Measurements from ENCODE around the gene GPX4.

Gene GPX4

GRCh38 chr19:1068009-1069001 lies 35.5 kb upstream of the GPX4 start:
- Histone ChIP-seq H3K4me3 (ENCODE audit: low read depth in 1 of 5, low read length in 5 of 5) (peak overlapping the region; percentile 19 to 67 (median 55)), H3K9ac (ENCODE audit: low read length in 5 of 5) (peak overlapping the region in 2 of 5 donors; percentile 25 to 53), H3K4me1 (ENCODE audit: control insufficient read depth in 5 of 5, insufficient read depth in 5 of 5, low read length in 5 of 5) (peaks cover 0 to 60% (median 45%) of the 10 kb centered on the region in 5 donors), H3K36me3 (ENCODE audit: control insufficient read depth in 5 of 5, insufficient read depth in 5 of 5, low read length in 5 of 5) (peaks cover 0 to 4% (median 0%) of the 10 kb centered on the region in 5 donors), H3K27me3 (ENCODE audit: control insufficient read depth in 5 of 5, insufficient read depth in 4 of 5, low read length in 5 of 5) (peaks cover 0 to 49% (median 6%) of the 10 kb centered on the region in 5 donors), H3K9me3 (ENCODE audit: control insufficient read depth in 5 of 5, low read length in 5 of 5) (no peaks in the 10 kb centered on the region), H3K27ac (ENCODE audit: low read depth, low read length) (no peak overlapping the region)

GRCh38 chr19:1069009-1069779 lies 34.6 kb upstream of the GPX4 start:
- H3K4me3 ChIP-seq (ENCODE audit: low read depth in 1 of 5, low read length in 5 of 5): peak overlapping the region; percentile 19 to 67 (median 55)
- H3K9ac ChIP-seq (ENCODE audit: low read length in 5 of 5): peak overlapping the region in 1 of 5 donors; percentile 55

GRCh38 chr19:1070576-1070930 lies 33.2 kb upstream of the GPX4 start:
- peaks cover 0 to 37% (median 6%) of the 10 kb centered on the region in 5 donors for H3K27me3 ChIP-seq (ENCODE audit: control insufficient read depth in 5 of 5, insufficient read depth in 4 of 5, low read length in 5 of 5)
- H3K9me3 ChIP-seq (ENCODE audit: control insufficient read depth in 5 of 5, low read length in 5 of 5): no peaks in the 10 kb centered on the region
- H3K36me3 ChIP-seq (ENCODE audit: control insufficient read depth in 5 of 5, insufficient read depth in 5 of 5, low read length in 5 of 5): peaks cover 0 to 12% (median 0%) of the 10 kb centered on the region in 5 donors
- peaks cover 0 to 66% (median 47%) of the 10 kb centered on the region in 5 donors for H3K4me1 ChIP-seq (ENCODE audit: control insufficient read depth in 5 of 5, insufficient read depth in 5 of 5, low read length in 5 of 5)
- H3K27ac ChIP-seq (ENCODE audit: low read depth, low read length): no peak overlapping the region
- H3K9ac ChIP-seq (ENCODE audit: low read length in 5 of 5): no peak overlapping the region
- no peak overlapping the region for H3K4me3 ChIP-seq (ENCODE audit: low read depth in 1 of 5, low read length in 5 of 5)

More at GRCh38 chr19:1069009-1069779, 34.6 kb upstream of the GPX4 start:
- peaks cover 0 to 12% (median 0%) of the 10 kb centered on the region in 5 donors for H3K36me3 ChIP-seq (ENCODE audit: control insufficient read depth in 5 of 5, insufficient read depth in 5 of 5, low read length in 5 of 5)
- peaks cover 0 to 66% (median 51%) of the 10 kb centered on the region in 5 donors for H3K4me1 ChIP-seq (ENCODE audit: control insufficient read depth in 5 of 5, insufficient read depth in 5 of 5, low read length in 5 of 5)
- no peak overlapping the region for H3K27ac ChIP-seq (ENCODE audit: low read depth, low read length)
- H3K9me3 ChIP-seq (ENCODE audit: control insufficient read depth in 5 of 5, low read length in 5 of 5): no peaks in the 10 kb centered on the region
- peaks cover 0 to 42% (median 6%) of the 10 kb centered on the region in 5 donors for H3K27me3 ChIP-seq (ENCODE audit: control insufficient read depth in 5 of 5, insufficient read depth in 4 of 5, low read length in 5 of 5)

GRCh38 chr19:1070931-1071791 lies 32.6 kb upstream of the GPX4 start:
- Histone ChIP-seq H3K4me3 (ENCODE audit: low read depth in 1 of 5, low read length in 5 of 5) (no peak overlapping the region), H3K9me3 (ENCODE audit: control insufficient read depth in 5 of 5, low read length in 5 of 5) (no peaks in the 10 kb centered on the region), H3K27me3 (ENCODE audit: control insufficient read depth in 5 of 5, insufficient read depth in 4 of 5, low read length in 5 of 5) (peaks cover 0 to 31% (median 6%) of the 10 kb centered on the region in 5 donors), H3K9ac (ENCODE audit: low read length in 5 of 5) (no peak overlapping the region), H3K4me1 (ENCODE audit: control insufficient read depth in 5 of 5, insufficient read depth in 5 of 5, low read length in 5 of 5) (peaks cover 0 to 69% (median 44%) of the 10 kb centered on the region in 5 donors), H3K27ac (ENCODE audit: low read depth, low read length) (no peak overlapping the region), H3K36me3 (ENCODE audit: control insufficient read depth in 5 of 5, insufficient read depth in 5 of 5, low read length in 5 of 5) (peaks cover 0 to 16% (median 0%) of the 10 kb centered on the region in 5 donors)

GRCh38 chr19:1072371-1073015 lies 31.3 kb upstream of the GPX4 start:
- no peak overlapping the region for H3K4me3 ChIP-seq (ENCODE audit: low read depth in 1 of 5, low read length in 5 of 5)
- H3K4me1 ChIP-seq (ENCODE audit: control insufficient read depth in 5 of 5, insufficient read depth in 5 of 5, low read length in 5 of 5): peaks cover 0 to 67% (median 40%) of the 10 kb centered on the region in 5 donors
- H3K36me3 ChIP-seq (ENCODE audit: control insufficient read depth in 5 of 5, insufficient read depth in 5 of 5, low read length in 5 of 5): peaks cover 0 to 16% (median 0%) of the 10 kb centered on the region in 5 donors
- no peaks in the 10 kb centered on the region for H3K9me3 ChIP-seq (ENCODE audit: control insufficient read depth in 5 of 5, low read length in 5 of 5)
- H3K27ac ChIP-seq (ENCODE audit: low read depth, low read length): no peak overlapping the region
- no peak overlapping the region for H3K9ac ChIP-seq (ENCODE audit: low read length in 5 of 5)
- H3K27me3 ChIP-seq (ENCODE audit: control insufficient read depth in 5 of 5, insufficient read depth in 4 of 5, low read length in 5 of 5): peaks cover 0 to 20% (median 6%) of the 10 kb centered on the region in 5 donors

GRCh38 chr19:1073063-1073955 lies 30.5 kb upstream of the GPX4 start:
- peaks cover 0 to 12% (median 6%) of the 10 kb centered on the region in 5 donors for H3K27me3 ChIP-seq (ENCODE audit: control insufficient read depth in 5 of 5, insufficient read depth in 4 of 5, low read length in 5 of 5)
- peaks cover 0 to 68% (median 42%) of the 10 kb centered on the region in 5 donors for H3K4me1 ChIP-seq (ENCODE audit: control insufficient read depth in 5 of 5, insufficient read depth in 5 of 5, low read length in 5 of 5)
- H3K9ac ChIP-seq (ENCODE audit: low read length in 5 of 5): no peak overlapping the region
- H3K27ac ChIP-seq (ENCODE audit: low read depth, low read length): no peak overlapping the region
- H3K4me3 ChIP-seq (ENCODE audit: low read depth in 1 of 5, low read length in 5 of 5): no peak overlapping the region
- H3K9me3 ChIP-seq (ENCODE audit: control insufficient read depth in 5 of 5, low read length in 5 of 5): no peaks in the 10 kb centered on the region
- peaks cover 0 to 19% (median 0%) of the 10 kb centered on the region in 5 donors for H3K36me3 ChIP-seq (ENCODE audit: control insufficient read depth in 5 of 5, insufficient read depth in 5 of 5, low read length in 5 of 5)

GRCh38 chr19:1073956-1074517 lies 29.8 kb upstream of the GPX4 start:
- no peaks in the 10 kb centered on the region for H3K9me3 ChIP-seq (ENCODE audit: control insufficient read depth in 5 of 5, low read length in 5 of 5)
- peaks cover 0 to 60% (median 37%) of the 10 kb centered on the region in 5 donors for H3K4me1 ChIP-seq (ENCODE audit: control insufficient read depth in 5 of 5, insufficient read depth in 5 of 5, low read length in 5 of 5)
- peaks cover 0 to 19% (median 0%) of the 10 kb centered on the region in 5 donors for H3K36me3 ChIP-seq (ENCODE audit: control insufficient read depth in 5 of 5, insufficient read depth in 5 of 5, low read length in 5 of 5)
- H3K4me3 ChIP-seq (ENCODE audit: low read depth in 1 of 5, low read length in 5 of 5): peak overlapping the region in 1 of 5 donors; percentile 22
- no peak overlapping the region for H3K9ac ChIP-seq (ENCODE audit: low read length in 5 of 5)
- H3K27ac ChIP-seq (ENCODE audit: low read depth, low read length): no peak overlapping the region
- H3K27me3 ChIP-seq (ENCODE audit: control insufficient read depth in 5 of 5, insufficient read depth in 4 of 5, low read length in 5 of 5): peaks cover 0 to 6% (median 6%) of the 10 kb centered on the region in 5 donors

GRCh38 chr19:1074544-1075283 lies 29.1 kb upstream of the GPX4 start:
- Histone ChIP-seq H3K9ac (ENCODE audit: low read length in 5 of 5) (no peak overlapping the region), H3K36me3 (ENCODE audit: control insufficient read depth in 5 of 5, insufficient read depth in 5 of 5, low read length in 5 of 5) (peaks cover 0 to 22% (median 0%) of the 10 kb centered on the region in 5 donors), H3K27ac (ENCODE audit: low read depth, low read length) (no peak overlapping the region), H3K4me1 (ENCODE audit: control insufficient read depth in 5 of 5, insufficient read depth in 5 of 5, low read length in 5 of 5) (peaks cover 0 to 54% (median 30%) of the 10 kb centered on the region in 5 donors), H3K9me3 (ENCODE audit: control insufficient read depth in 5 of 5, low read length in 5 of 5) (no peaks in the 10 kb centered on the region), H3K4me3 (ENCODE audit: low read depth in 1 of 5, low read length in 5 of 5) (peak overlapping the region in 2 of 5 donors; percentile 49 to 52), H3K27me3 (ENCODE audit: control insufficient read depth in 5 of 5, insufficient read depth in 4 of 5, low read length in 5 of 5) (peaks cover 0 to 6% (median 5%) of the 10 kb centered on the region in 5 donors)
